GM12878 (cell line): Measurements from ENCODE around the gene ANO10.

Experiments used
- BMI1 ChIP-seq: fragments of 450-650 bp; IDR thresholded peaks from 2 replicates; pipeline ENCODE4 v1.6.1; 2016; ENCODE audit warnings: mild to moderate bottlenecking, moderate library complexity, borderline replicate concordance
- EZH2 ChIP-seq: IDR thresholded peaks from 2 replicates; pipeline ENCODE4 v1.6.1; 2012; ENCODE audit warnings: low read depth, mild to moderate bottlenecking, control low read depth, inconsistent platforms, low read length, borderline replicate concordance; ENCODE audit not compliant: control insufficient read depth
- HDGF ChIP-seq: fragments of 450-650 bp; IDR thresholded peaks from 2 replicates; pipeline ENCODE4 v1.6.1; 2016; ENCODE audit warnings: antibody characterized with exemption
- PBX3 ChIP-seq: IDR thresholded peaks from 2 replicates; pipeline ENCODE4 v1.6.1; 2011; ENCODE audit warnings: mild to moderate bottlenecking, low read depth, low read length, moderate library complexity; ENCODE audit not compliant: insufficient replicate concordance
- PKNOX1 ChIP-seq: fragments of 450-650 bp; IDR thresholded peaks from 2 replicates; pipeline ENCODE4 v1.6.1; 2016; ENCODE audit warnings: mild to moderate bottlenecking
- RAD21 ChIP-seq: IDR thresholded peaks from 2 replicates; pipeline ENCODE4 v1.6.1; 2011; ENCODE audit warnings: mild to moderate bottlenecking, low read depth, low read length, moderate library complexity; ENCODE audit not compliant: insufficient read depth
- RELA ChIP-seq: fragments of 450-650 bp; IDR thresholded peaks from 2 replicates; pipeline ENCODE4 v1.8.0; 2014; ENCODE audit warnings: borderline replicate concordance; ENCODE audit not compliant: partially characterized antibody
- SP1 ChIP-seq: IDR thresholded peaks from one replicate; pipeline ENCODE4 v1.6.1; 2011; ENCODE audit warnings: low read depth, low read length
- ZZZ3 ChIP-seq: IDR thresholded peaks from 2 replicates; pipeline ENCODE4 v1.6.1; 2011; ENCODE audit warnings: low read depth; ENCODE audit not compliant: control insufficient read depth, insufficient read length
- TF ChIP-seq, protein P1 (sequence below), 3 experiments: IDR thresholded peaks in 2 of 3; conservative IDR thresholded peaks in 1 of 3; 2 replicates each; pipeline ENCODE4 v1.5.1; 2011; ENCODE audit warnings: low read depth in 3 of 3, low read length in 3 of 3, mild to moderate bottlenecking in 3 of 3, control low read depth in 2 of 3, moderate library complexity in 2 of 3, inconsistent platforms in 1 of 3, mixed read lengths in 1 of 3; ENCODE audit not compliant: control insufficient read depth in 2 of 3, insufficient read depth in 1 of 3; ENCODE audit errors: extremely low read depth in 1 of 3
- TF ChIP-seq, protein P2 (sequence below): IDR thresholded peaks from 2 replicates; pipeline ENCODE4 v1.6.1; 2011; ENCODE audit warnings: borderline replicate concordance, low read depth, mild to moderate bottlenecking, moderate library complexity, mixed read lengths, low read length; ENCODE audit not compliant: insufficient read depth; ENCODE audit errors: extremely low read length
- TF ChIP-seq, protein P3 (sequence below): fragments of 150-350 bp; IDR thresholded peaks from 2 replicates; pipeline ENCODE4 v1.6.1; 2014; ENCODE audit warnings: mild to moderate bottlenecking, low read depth, low read length

DNA sequence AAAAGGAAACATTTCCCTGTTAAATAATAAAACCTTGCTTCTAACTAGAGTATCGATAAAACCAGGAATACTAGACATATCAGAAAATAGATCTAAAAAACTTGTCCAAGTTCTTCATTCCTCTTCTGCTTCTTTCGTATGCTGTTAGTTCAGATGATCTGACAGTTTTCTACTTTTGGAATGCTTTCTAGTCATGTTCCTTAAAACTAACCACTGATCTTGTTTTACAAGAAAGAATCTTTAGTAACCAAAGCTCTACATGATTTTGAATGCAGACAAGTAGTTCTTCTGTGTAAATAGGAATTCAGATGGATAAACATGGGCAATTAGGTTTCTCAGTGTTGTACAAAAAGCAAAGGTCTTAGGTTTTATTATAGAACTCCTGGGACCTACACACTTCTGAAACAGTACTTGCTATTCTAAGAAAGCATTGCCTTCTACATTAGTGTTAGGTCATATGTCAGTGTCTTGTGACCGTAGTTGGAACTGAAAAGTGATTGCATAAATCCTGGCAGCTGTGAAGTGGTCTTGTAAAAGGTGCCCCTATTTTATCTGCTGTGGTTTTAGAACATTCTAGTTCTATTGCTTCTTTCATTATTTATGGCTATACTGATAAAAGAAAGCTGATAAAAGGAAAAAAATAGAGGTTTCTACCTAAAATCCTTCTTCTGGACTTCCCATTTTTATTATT lies 294.8 kb downstream of the ANO10 start:
- TF ChIP-seq HDGF (no peak), SP1 (no peak), EZH2 (no peak), PKNOX1 (no peak), PBX3 (no peak), ZZZ3 (no peak), RELA (no peak), BMI1 (no peak), RAD21 (no peak)
- TF ChIP-seq, protein P1, sequence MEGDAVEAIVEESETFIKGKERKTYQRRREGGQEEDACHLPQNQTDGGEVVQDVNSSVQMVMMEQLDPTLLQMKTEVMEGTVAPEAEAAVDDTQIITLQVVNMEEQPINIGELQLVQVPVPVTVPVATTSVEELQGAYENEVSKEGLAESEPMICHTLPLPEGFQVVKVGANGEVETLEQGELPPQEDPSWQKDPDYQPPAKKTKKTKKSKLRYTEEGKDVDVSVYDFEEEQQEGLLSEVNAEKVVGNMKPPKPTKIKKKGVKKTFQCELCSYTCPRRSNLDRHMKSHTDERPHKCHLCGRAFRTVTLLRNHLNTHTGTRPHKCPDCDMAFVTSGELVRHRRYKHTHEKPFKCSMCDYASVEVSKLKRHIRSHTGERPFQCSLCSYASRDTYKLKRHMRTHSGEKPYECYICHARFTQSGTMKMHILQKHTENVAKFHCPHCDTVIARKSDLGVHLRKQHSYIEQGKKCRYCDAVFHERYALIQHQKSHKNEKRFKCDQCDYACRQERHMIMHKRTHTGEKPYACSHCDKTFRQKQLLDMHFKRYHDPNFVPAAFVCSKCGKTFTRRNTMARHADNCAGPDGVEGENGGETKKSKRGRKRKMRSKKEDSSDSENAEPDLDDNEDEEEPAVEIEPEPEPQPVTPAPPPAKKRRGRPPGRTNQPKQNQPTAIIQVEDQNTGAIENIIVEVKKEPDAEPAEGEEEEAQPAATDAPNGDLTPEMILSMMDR (IDR thresholded peaks at IDR 0.05 in 2 of 3, conservative IDR thresholded peaks at IDR 0.05 in 1 of 3; ENCODE audit: control insufficient read depth in 2 of 3, extremely low read depth in 1 of 3, insufficient read depth in 1 of 3, low read depth in 3 of 3, low read length in 3 of 3), result no peak
- TF ChIP-seq, protein P2, sequence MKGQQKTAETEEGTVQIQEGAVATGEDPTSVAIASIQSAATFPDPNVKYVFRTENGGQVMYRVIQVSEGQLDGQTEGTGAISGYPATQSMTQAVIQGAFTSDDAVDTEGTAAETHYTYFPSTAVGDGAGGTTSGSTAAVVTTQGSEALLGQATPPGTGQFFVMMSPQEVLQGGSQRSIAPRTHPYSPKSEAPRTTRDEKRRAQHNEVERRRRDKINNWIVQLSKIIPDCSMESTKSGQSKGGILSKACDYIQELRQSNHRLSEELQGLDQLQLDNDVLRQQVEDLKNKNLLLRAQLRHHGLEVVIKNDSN, result no peak
- TF ChIP-seq, protein P3, sequence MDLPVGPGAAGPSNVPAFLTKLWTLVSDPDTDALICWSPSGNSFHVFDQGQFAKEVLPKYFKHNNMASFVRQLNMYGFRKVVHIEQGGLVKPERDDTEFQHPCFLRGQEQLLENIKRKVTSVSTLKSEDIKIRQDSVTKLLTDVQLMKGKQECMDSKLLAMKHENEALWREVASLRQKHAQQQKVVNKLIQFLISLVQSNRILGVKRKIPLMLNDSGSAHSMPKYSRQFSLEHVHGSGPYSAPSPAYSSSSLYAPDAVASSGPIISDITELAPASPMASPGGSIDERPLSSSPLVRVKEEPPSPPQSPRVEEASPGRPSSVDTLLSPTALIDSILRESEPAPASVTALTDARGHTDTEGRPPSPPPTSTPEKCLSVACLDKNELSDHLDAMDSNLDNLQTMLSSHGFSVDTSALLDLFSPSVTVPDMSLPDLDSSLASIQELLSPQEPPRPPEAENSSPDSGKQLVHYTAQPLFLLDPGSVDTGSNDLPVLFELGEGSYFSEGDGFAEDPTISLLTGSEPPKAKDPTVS, result no peak
